Activated naive CD4-positive, alpha-beta T cell treated with anti-CD3 and anti-CD28 coated beads, Interleukin-2, amount 10 ng/mL, durations not matched to agents 5 hours and 36 hours (primary cell): ENCODE data around the gene NME4. TPM values are rescaled to one million over a fixed set of nuclear protein-coding genes. Genes with fewer than 3 reads are reported as not detected.

Experiments used
- total RNA-seq, 2 experiments: library from RNA; stranded (reverse); gene quantifications; one replicate each; pipeline ENCODE4 v1.2.3, GENCODE V29; 2021

NME4 gene
- total RNA-seq, result 10 to 100 TPM; 40.7 to 43.4 TPM

GRCh38 chr16:397135-397661, at the start of gene NME4:
Gene NME4, plus strand, starts transcription at chr16:397199. Its CDS starts 24 bp downstream, at chr16:397223.

GRCh38 chr16:352547-353403, 44.2 kb upstream of the NME4 start, which contains the start of gene AXIN1:
Gene AXIN1, minus strand, starts transcription at chr16:352723. Its CDS starts 5,698 bp downstream, at chr16:347025.

GRCh38 chr16:370443-370842, 26.6 kb upstream of the NME4 start, which contains the start of gene MRPL28:
Gene MRPL28, minus strand, starts transcription at chr16:370538. Its CDS starts 320 bp downstream, at chr16:370218.

GRCh38 chr16:381789-382717, 14.9 kb upstream of the NME4 start, which contains the start of gene PGAP6:
Gene PGAP6, minus strand, starts transcription at chr16:381978. Its CDS starts 157 bp downstream, at chr16:381821.

GRCh38 chr16:401468-402348, 4.7 kb downstream of the NME4 start, which contains the start of gene DECR2:
Gene DECR2, plus strand, starts transcription at chr16:401885. Its CDS starts 79 bp downstream, at chr16:401964.

GRCh38 chr16:425082-425718, 28.2 kb downstream of the NME4 start, which contains the start of gene RAB11FIP3:
Gene RAB11FIP3, plus strand, starts transcription at chr16:425649. Its CDS starts 358 bp downstream, at chr16:426007.

Other genes with a start within 250 kb of the NME4 start
- gene HBZ, start 244.6 kb upstream of the NME4 start, total RNA-seq, result not detected
- gene HBM, start 231.2 kb upstream of the NME4 start, total RNA-seq, result not detected
- not detected for gene HBA2, start 224.3 kb upstream of the NME4 start, total RNA-seq
- gene HBA1, start 220.5 kb upstream of the NME4 start, total RNA-seq, result not detected
- gene HBQ1, start 216.7 kb upstream of the NME4 start, total RNA-seq, result not detected
- gene LUC7L, start 167.8 kb upstream of the NME4 start, total RNA-seq, result 10 to 100 TPM; 66.4 to 67.5 TPM
- 10 to 100 TPM; 28.8 to 29.6 TPM for gene FAM234A, start 162.4 kb upstream of the NME4 start, total RNA-seq
- gene RGS11, start 121.3 kb upstream of the NME4 start, total RNA-seq, result not detected
- not detected for gene ARHGDIG, start 116.6 kb upstream of the NME4 start, total RNA-seq
- gene PDIA2, start 114.0 kb upstream of the NME4 start, total RNA-seq, result not detected
- gene AXIN1, start 44.5 kb upstream of the NME4 start, total RNA-seq, result 10 to 100 TPM; 27.4 to 29.2 TPM
- 10 to 100 TPM; 53.4 to 56.3 TPM for gene MRPL28, start 26.7 kb upstream of the NME4 start, total RNA-seq
- gene PGAP6, start 15.2 kb upstream of the NME4 start, total RNA-seq, result 10 to 100 TPM; 79.5 to 81.5 TPM
- 1 to 10 TPM; 5.0 to 6.0 TPM for gene DECR2, start 4.7 kb downstream of the NME4 start, total RNA-seq
- 10 to 100 TPM; 22.0 to 24.6 TPM for gene RAB11FIP3, start 28.4 kb downstream of the NME4 start, total RNA-seq
- 10 to 100 TPM; 71.0 to 71.8 TPM for gene CAPN15, start 130.5 kb downstream of the NME4 start, total RNA-seq
- gene PRR35, start 163.2 kb downstream of the NME4 start, total RNA-seq, result not detected
- gene NHLRC4, start 169.8 kb downstream of the NME4 start, total RNA-seq, result 1 to 10 TPM; 4.6 to 4.7 TPM
- gene PIGQ, start 172.8 kb downstream of the NME4 start, total RNA-seq, result 10 to 100 TPM; 32.9 to 36.8 TPM
- 10 to 100 TPM; 12.7 to 14.1 TPM for gene RAB40C, start 192.9 kb downstream of the NME4 start, total RNA-seq
- under 1 TPM; 0.33 to 0.36 TPM for gene WFIKKN1, start 233.8 kb downstream of the NME4 start, total RNA-seq
- 10 to 100 TPM; 70.0 to 70.7 TPM for gene METTL26, start 239.1 kb downstream of the NME4 start, total RNA-seq
- 10 to 100 TPM; 28.9 to 31.2 TPM for gene MCRIP2, start 244.6 kb downstream of the NME4 start, total RNA-seq